Heart right ventricle (tissue), 16 donors: ENCODE measurements around the gene CCDC138. TPM values are rescaled to one million over a fixed set of nuclear protein-coding genes. Genes with fewer than 3 reads are reported as not detected.

Experiments used
- ATAC-seq, 8 donors: fragments of 200-7000 bp; cut with Tn5 transposase; one replicate each; pipeline ENCODE4 v1.9.1; 2020; ENCODE audit warnings: mild to moderate bottlenecking in 8 of 8, moderate library complexity in 8 of 8, moderate number of reproducible peaks in 1 of 8
- DNase-seq, 2 donors: peaks; one replicate each; pipeline ENCODE4 v3.0.0-alpha.2; 2020
- H3K27ac ChIP-seq, 10 donors: fragments of 200-600 bp; sonication (generic) in 2 of 10; one replicate each; pipeline versions ENCODE4 v1.5.0 to v1.8.0; 2020 to 2022; ENCODE audit warnings: mild to moderate bottlenecking in 3 of 10
- H3K27me3 ChIP-seq, 7 donors: fragments of 200-600 bp; one replicate each; pipeline ENCODE4 v1.8.0; 2021 to 2022; ENCODE audit warnings: mild to moderate bottlenecking in 2 of 7
- H3K36me3 ChIP-seq, 9 donors: fragments of 200-600 bp; sonication (generic) in 1 of 9; one replicate each; pipeline versions ENCODE4 v1.5.0 to v1.8.0; 2020 to 2022; ENCODE audit warnings: mild to moderate bottlenecking in 2 of 9
- H3K4me1 ChIP-seq, 9 donors: fragments of 200-600 bp; sonication (generic) in 1 of 9; one replicate each; pipeline versions ENCODE4 v1.5.0 to v1.8.0; 2020 to 2022; ENCODE audit warnings: mild to moderate bottlenecking in 4 of 9
- H3K4me3 ChIP-seq, 10 donors: fragments of 200-600 bp; sonication (generic) in 2 of 10; one replicate each; pipeline versions ENCODE4 v1.5.0 to v1.8.0; 2020 to 2022; ENCODE audit warnings: mild to moderate bottlenecking in 7 of 10, moderate library complexity in 2 of 10
- H3K9me3 ChIP-seq, 11 donors: fragments of 200-600 bp in 10 of 11; sonication (generic) in 2 of 11; one replicate each; pipeline versions ENCODE4 v1.5.0 to v1.8.0; 2013 to 2022; ENCODE audit warnings: mild to moderate bottlenecking in 2 of 11, control low read depth in 1 of 11, moderate library complexity in 1 of 11
- CTCF ChIP-seq, 9 donors: fragments of 200-600 bp; sonication (generic) in 2 of 9; IDR thresholded peaks; one replicate each; pipeline versions ENCODE4 v1.5.0 to v1.8.0; 2021 to 2022; ENCODE audit warnings: antibody characterized with exemption in 9 of 9, mild to moderate bottlenecking in 5 of 9, moderate library complexity in 1 of 9
- WGBS, 2 donors: extraction: QIAGEN DNeasy Blood & Tissue Kit; methylation state at CpG; one replicate each; pipeline ENCODE4 v1.1.7; 2013; ENCODE audit warnings: inconsistent platforms in 1 of 2; 5-methylcytosine and 5-hydroxymethylcytosine counted together
- intact Hi-C, 10 donors: fragments of 100-400 bp; cut with DNase I; formaldehyde crosslinking; loops; one replicate each; pipeline versions ENCODE4 v1.11.1 to v1.14.2; 2022
- polyA plus RNA-seq, 2 donors: library from polyadenylated mRNA; stranded (reverse); fragments of 200-250 nt; gene quantifications; one replicate each; pipeline ENCODE4 v1.2.3, GENCODE V29; 2013
- total RNA-seq, 10 donors: library from RNA; stranded (reverse); fragmentation: NEBNext Ultra II Directional in 3 of 10; extraction: Animal tissue kit (Norgen Biotek cat#: 25700) in 3 of 10; gene quantifications; one replicate each; pipeline versions ENCODE4 v1.2.1 to v1.2.4, GENCODE V29; 2021 to 2023
- donor health status: Arrhythmogenic right ventricular cardiomyopathy.
- donor health status: ischemic (EF 13 %, LVEDD 7.1; RV severe dilation, severe dysfunction).
- donor health status: healthy with polysubstance abuse.
- donor health status: DM: no; HTN: yes; CAD: no.
- donor health status: DM: no; HTN: no; CAD: no.
- donor health status: ischemic (EF 25% LVEDD 6.9; RV normal size, moderate dysfunction).
- donor health status: ischemic (EF 25% LVEDD 5.7; RV mildly dilated, moderate dysfunction).
- donor health status: healthy.
- donor health status: DM: yes; HTN: yes; CAD: no.
- donor health status: Ischemic cardiomyopathy.
- donor health status: ischemic (EF 35%, LVEDD 5.7; RV mildly dilated, moderate dysfunction).
- donor health status: nonischemic (EF 11% LVEDD 7.7; RV severe dilation, severe dysfunction).
- donor health status: DM: yes; HTN: yes; CAD: no.
- donor health status: PGD.
- donor health status: ischemic (EF 29% LVEDD 5.4; RV normal size, mild dysfunction).
- donor health status: nonischemic (EF 23%, LVEDD 6.1; RV moderate dilation, normal function).

CCDC138 gene
- total and polyA plus RNA-seq, 12 donors = 0.44 to 1.8 (median 0.99) TPM

DNA sequence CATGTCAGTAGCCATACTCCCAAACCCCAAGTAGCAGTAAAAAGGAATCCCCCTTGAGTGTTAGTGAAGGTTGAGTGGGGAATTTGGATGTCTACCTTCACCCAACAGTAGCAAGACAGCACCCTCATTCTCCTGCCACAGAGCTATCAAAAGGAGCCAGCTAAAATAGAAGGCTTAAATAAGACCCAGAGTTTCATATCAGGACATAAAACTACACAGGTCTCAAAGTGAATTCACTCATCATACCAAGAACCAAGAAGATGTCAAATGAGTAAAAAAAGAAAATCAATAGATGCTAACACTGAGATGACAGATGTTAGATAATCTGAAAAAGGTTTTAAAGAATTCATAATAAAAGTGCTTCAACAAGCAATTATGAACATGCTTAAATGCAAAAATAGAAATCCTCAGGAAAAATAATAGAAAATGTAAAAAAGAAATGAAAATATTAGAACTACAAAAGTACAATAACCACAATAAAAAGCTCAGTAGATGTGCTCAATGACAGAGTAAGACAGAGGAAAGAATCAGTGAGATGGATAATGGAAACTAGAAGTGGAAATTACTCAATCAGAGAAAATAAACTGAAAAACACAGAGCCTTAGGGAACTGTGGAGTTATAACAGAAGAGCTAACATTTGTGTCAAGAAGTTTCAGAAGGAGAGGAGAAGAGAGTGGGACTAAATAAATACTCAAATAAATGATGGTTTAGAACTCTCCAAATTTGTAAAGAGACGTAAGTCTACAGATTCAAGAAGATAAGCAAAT lies 111.9 kb downstream of the CCDC138 start:
- Histone ChIP-seq H3K9me3 (peaks cover 0 to 12% (median 0%) of the 10 kb centered on the region in 11 donors), H3K4me1 (no peaks in the 10 kb centered on the region), H3K36me3 (no peaks in the 10 kb centered on the region), H3K4me3 (no peak overlapping the region), H3K27me3 (peaks cover 0 to 9% (median 0%) of the 10 kb centered on the region in 7 donors), H3K27ac (no peak overlapping the region)
- 87 to 100% methylated on average over 1 of the region's 1 CpG for WGBS, 2 donors
- DNase-seq (no peak), ATAC-seq (no peak)
- no peak for TF ChIP-seq CTCF (IDR thresholded peaks at IDR 0.05)
- intact Hi-C loops = no loop called here

DNA sequence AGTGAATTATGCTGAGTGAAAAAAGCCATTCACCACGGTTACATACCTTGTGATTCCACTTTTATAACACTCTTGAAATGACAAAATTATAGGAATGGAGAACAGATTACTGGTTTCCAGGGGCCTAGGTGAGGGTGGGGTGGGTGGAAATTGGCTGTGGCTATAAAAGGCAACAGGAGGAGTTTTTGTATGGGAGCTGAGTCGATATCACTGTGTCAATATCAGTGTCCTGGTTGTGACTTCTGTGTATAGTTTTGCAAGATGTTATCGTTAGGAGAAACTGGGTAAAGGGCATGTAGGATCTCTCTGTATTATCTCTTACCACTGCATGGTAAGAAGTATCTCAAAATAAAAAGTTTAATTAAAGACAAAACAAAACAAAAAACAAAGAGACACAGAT lies 118.1 kb downstream of the CCDC138 start:
- Histone ChIP-seq H3K9me3 (peaks cover 0 to 12% (median 0%) of the 10 kb centered on the region in 11 donors), H3K27ac (no peak overlapping the region), H3K4me1 (peaks cover 0 to 10% (median 0%) of the 10 kb centered on the region in 9 donors), H3K36me3 (no peaks in the 10 kb centered on the region), H3K4me3 (no peak overlapping the region), H3K27me3 (peaks cover 0 to 5% (median 0%) of the 10 kb centered on the region in 7 donors)
- 53 to 58% methylated on average over 3 of the region's 3 CpGs for WGBS, 2 donors
- DNase-seq = no peak
- no peak for ATAC-seq
- no peak for TF ChIP-seq CTCF (IDR thresholded peaks at IDR 0.05)
- intact Hi-C loops = no loop called here

GRCh38 chr2:108905176-108905575 lies 118.6 kb downstream of the CCDC138 start:
- 43 to 55% methylated on average over 3 of the region's 3 CpGs for WGBS, 2 donors
- no peak overlapping the region for H3K4me3 ChIP-seq
- DNase-seq = peak in 1 of 2 donors; percentile 35
- H3K4me1 ChIP-seq = peaks cover 0 to 10% (median 0%) of the 10 kb centered on the region in 9 donors
- H3K9me3 ChIP-seq = peaks cover 0 to 9% (median 0%) of the 10 kb centered on the region in 11 donors
- H3K27ac ChIP-seq = no peak overlapping the region
- ATAC-seq = peak; percentile 49 to 95 (median 80)
- H3K27me3 ChIP-seq = peaks cover 0 to 5% (median 0%) of the 10 kb centered on the region in 7 donors
- no peaks in the 10 kb centered on the region for H3K36me3 ChIP-seq
- TF ChIP-seq CTCF (IDR thresholded peaks at IDR 0.05) = no peak
- intact Hi-C loops = no loop called here

- intact Hi-C loops = no loop called here
- Histone ChIP-seq H3K27me3 (peaks cover 0 to 5% (median 0%) of the 10 kb centered on the region in 7 donors), H3K27ac (no peak overlapping the region), H3K4me3 (no peak overlapping the region), H3K4me1 (peaks cover 0 to 10% (median 0%) of the 10 kb centered on the region in 9 donors), H3K9me3 (peaks cover 0 to 4% (median 0%) of the 10 kb centered on the region in 11 donors), H3K36me3 (no peaks in the 10 kb centered on the region)
- TF ChIP-seq CTCF (IDR thresholded peaks at IDR 0.05) = no peak
- DNase-seq (no peak), ATAC-seq (peak in 1 of 8 donors; percentile 34)
- WGBS, 2 donors = 85 to 87% methylated on average over 13 of the region's 13 CpGs
Measured at GRCh38 chr2:108905906-108906305, 119.3 kb downstream of the CCDC138 start.
